SHP77 treated with DMSO at 0.1 percent for 48 hours (cell line): ENCODE results near the gene SLFNL1.

ENCODE experiments used
- DNase-seq: peaks from one replicate; lab custom pipeline; 2025; lab: John Stamatoyannopoulos, UW

Gene SLFNL1

DNA sequence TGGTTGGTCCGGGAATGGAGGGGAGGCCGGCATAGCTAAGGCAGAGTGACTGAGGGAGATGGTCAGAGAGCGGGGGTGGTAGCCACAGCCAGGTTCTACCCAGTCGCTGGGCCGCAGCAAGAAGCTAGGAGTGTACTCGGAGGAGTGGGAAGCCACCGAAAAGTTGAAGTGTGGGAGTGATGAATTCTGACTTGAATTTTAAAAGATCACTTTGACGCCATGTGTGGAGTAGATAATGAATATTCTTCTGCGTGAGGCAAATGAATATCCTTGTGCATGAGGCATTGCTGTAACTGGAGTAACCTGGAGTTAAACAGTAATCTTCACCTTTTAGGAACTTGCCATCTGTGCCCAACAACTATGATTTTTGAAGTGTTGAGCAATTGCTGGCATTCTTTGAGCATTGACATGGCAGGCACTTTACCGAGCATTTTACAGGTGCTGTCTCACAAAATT is 35.2 kb downstream of the SLFNL1 start:
- DNase-seq = no peak

GRCh38 chr1:40985875-40986274 is 35.6 kb downstream of the SLFNL1 start:
- DNase-seq = no peak

DNA sequence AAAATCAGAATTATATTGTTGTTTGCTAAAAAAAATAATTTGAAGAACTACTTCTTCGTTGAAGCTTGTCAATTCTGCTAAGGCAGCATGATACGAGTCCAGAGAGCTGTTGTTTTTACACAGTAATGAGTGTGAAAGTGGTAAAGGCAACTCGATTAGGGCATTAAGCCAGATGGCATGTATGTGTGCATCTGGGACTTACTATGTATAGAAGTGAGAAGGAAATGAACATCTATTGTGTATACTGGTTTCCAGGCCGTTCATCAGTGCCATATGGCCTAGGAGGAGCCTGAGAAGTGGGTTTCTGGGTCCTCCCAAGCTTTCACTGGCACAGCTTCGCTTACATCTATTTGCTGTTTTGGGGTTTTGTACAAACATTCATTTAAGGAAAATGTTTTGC is 36.4 kb downstream of the SLFNL1 start:
- no peak for DNase-seq

DNA sequence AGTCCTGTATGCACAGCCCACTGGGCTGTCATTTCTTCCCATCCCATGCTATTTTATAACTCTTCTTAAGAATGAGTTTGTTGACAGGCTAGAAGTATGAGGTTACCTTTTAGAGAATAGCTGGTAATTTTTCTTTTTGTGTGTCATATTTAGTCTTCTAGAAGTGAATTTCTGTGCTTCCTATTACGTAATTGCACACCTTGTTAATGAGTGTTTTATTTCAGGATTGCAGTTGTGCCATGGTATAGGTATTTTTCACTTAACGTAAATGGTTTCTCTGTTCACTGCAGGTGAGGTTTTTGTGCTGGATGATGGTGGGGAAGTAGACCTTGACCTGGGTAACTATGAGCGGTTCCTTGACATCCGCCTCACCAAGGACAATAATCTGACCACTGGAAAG is 37.0 kb downstream of the SLFNL1 start:
- no peak for DNase-seq

DNA sequence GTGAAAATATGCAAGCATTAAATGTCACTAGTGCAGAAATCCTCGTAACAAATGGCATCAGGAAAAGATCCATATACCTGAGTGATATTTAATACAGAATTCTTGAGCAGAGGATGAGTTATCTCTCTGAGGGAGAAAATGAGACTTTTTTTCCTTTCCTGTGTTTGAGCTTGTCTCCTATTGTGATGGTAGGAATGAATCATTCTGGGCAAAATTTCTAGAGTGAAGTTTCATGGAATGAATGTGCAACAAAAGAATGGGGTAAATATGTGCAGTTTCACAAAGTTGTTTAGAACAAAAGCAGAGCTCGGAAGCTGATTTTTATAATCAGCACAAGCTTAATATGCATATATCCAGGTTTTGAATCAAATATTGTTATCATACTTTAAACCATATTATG is 37.5 kb downstream of the SLFNL1 start:
- DNase-seq = no peak

DNA sequence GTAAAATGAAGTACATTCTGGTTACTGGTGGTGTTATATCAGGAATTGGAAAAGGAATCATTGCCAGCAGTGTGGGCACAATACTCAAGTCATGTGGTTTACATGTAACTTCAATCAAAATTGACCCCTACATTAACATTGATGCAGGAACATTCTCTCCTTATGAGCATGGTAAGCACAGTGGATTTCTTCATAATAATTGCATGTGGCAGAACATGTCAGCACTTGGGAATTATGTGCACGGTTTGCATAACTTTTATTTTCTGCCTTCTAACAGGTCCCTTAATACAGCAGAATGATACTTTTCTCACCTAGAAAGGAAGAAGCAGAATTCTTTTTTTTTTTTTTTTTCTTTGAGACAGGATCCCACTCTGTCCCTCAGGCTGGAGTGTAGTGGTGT is 38.2 kb downstream of the SLFNL1 start:
- no peak for DNase-seq

GRCh38 chr1:40982721-40983120 is 38.8 kb downstream of the SLFNL1 start:
- DNase-seq = no peak

GRCh38 chr1:40981691-40982448 is 39.7 kb downstream of the SLFNL1 start:
- DNase-seq = no peak

GRCh38 chr1:40980453-40981121 is 40.9 kb downstream of the SLFNL1 start:
- no peak for DNase-seq

DNA sequence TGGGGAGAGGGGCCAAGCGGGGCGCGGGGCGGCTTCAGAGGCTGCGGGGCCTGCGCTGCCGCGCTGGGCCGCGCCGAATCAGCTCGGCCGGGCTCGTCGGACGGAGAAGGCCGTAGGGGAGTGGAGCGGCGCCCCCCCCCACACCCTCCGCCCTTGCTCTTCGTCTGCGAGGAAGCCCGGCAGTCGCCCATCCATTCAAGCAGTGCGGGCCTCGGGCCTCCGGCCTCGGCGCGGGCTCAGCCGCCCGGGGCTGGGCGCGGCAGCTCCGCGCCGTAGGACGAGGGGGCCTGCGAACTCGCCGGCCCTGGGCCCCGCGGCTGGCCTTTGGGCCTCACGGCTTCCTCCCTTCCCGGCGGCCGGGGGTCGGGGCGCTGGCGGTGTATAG is 41.5 kb downstream of the SLFNL1 start:
- no peak for DNase-seq

GRCh38 chr1:40979241-40980067 is 42.1 kb downstream of the SLFNL1 start, which contains the start of gene CTPS1:
Gene CTPS1, plus strand, starts transcription at chr1:40979696. Its CDS starts 3,595 bp downstream, at chr1:40983291.
- peak; percentile 55 for DNase-seq

GRCh38 chr1:40978886-40979240 is 42.7 kb downstream of the SLFNL1 start:
- no peak for DNase-seq

DNA sequence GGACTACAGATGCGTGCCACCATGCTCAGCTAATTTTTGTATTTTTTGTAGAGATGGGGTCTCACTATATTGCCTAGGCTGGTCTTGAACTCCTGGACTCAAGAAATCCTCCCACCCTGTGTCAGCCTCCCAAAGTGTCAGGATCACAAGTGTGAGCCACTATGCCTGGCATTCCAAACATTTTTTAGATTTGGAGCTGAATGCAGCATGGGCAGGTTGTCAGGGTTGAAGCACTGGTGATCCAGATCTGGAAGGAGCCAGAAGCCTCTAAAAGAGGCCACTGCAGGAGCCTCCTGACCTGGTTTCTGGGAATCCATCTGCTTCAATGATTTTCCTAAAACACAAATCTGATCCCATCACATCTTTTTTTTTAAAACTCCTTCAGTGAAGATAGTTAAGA is 43.8 kb downstream of the SLFNL1 start:
- no peak for DNase-seq

- DNase-seq = no peak
Observed at GRCh38 chr1:40976952-40977690, 44.4 kb downstream of the SLFNL1 start.

- DNase-seq = no peak
Observed at GRCh38 chr1:40974945-40975344, 46.6 kb downstream of the SLFNL1 start.

- DNase-seq = no peak
Observed at GRCh38 chr1:40973912-40974311, 47.6 kb downstream of the SLFNL1 start.

GRCh38 chr1:40971966-40972365 is 49.6 kb downstream of the SLFNL1 start:
- DNase-seq = no peak

GRCh38 chr1:40969445-40969844 is 52.1 kb downstream of the SLFNL1 start:
- no peak for DNase-seq

DNA sequence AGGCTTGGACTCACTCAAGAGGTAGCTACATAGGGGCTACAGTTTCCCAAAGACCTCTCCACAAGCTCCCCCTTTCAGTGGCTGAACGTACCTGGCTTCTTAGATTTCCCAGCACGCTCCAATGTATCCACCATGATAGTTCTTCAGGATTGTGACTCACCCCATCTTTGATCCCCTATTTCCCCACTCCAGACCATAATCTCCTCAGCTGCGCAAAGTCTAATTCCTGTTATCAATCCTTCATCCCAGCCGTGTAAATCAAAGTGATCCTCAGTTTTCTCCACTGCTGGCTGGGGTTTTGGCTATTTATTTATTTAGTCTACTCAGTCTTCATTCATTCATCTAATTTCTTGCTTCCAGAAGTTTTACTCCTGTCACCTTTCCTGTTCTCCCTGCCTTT is 55.1 kb downstream of the SLFNL1 start:
- DNase-seq = no peak
